ENCODE data around the gene NR5A2. TPM values are rescaled to one million over a fixed set of nuclear protein-coding genes. Genes with fewer than 3 reads are reported as not detected.

Gene NR5A2
- total and polyA plus RNA-seq, 2 donors (not counting 1 experiment from before 2014, with no cell fraction given) = 0.01 TPM; not detected in 1

DNA sequence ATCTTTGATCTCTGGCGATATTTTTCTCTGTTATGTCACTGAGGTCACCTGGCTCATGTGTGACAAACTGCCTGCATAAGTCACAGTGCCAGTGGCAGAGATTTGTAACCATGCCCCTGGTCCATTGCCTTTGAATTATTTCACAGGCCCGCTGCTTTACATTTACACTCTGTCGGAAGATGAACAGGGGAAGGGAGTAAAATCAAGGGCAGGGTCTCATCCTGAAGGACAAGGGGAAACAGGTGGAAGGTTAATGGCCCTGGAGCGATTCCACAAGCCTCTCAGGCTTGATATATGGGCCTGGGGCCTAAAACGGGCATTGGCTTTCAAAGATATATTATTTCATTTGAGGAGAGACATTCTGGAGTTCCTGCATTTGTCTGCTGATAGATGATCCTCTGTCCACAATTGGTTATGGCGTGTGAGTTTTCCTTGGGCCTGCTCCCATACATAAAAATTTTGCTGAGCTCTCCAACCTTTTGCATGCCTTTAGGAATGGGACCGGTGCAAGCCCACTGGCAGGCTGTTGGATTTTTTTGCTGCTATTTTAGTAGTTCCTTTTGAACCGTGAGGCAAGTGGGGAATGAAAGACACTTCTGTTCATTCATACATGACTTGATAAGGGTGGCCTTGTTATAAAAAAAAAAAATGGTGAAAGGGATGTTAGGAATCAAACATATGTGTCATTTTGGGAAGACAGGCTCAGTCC, 51.9 kb downstream of the NR5A2 start:
- Histone ChIP-seq H3K9ac (ENCODE audit: insufficient read depth, low read length) (no peak overlapping the region), H3K27ac (ENCODE audit: insufficient read depth, low read length) (no peak overlapping the region), H3K4me1 (ENCODE audit: control insufficient read depth, extremely low read depth, insufficient read depth, low read length) (peaks cover 2% of the 10 kb centered on the region), H3K4me3 (replicated peaks in 1 of 4; ENCODE audit: control extremely low read depth in 1 of 4, insufficient read depth in 1 of 4, low read depth in 3 of 4, low read length in 4 of 4) (no peak overlapping the region), H3K9me3 (ENCODE audit: control insufficient read depth, insufficient read depth, low read depth, low read length) (no peaks in the 10 kb centered on the region), H3K4me2 (ENCODE audit: extremely low read depth, insufficient read depth, low read length) (no peak overlapping the region), H3K27me3 (ENCODE audit: control insufficient read depth, insufficient read depth, low read length) (peaks cover 2% of the 10 kb centered on the region), H4K20me1 (ENCODE audit: control insufficient read depth, extremely low read depth, insufficient read depth, low read length) (no peaks in the 10 kb centered on the region), H3K79me2 (ENCODE audit: control insufficient read depth, insufficient read depth, low read length) (no peaks in the 10 kb centered on the region), H3K36me3 (ENCODE audit: control insufficient read depth, insufficient read depth, low read length) (no peaks in the 10 kb centered on the region), H2AFZ (ENCODE audit: low read length) (no peak overlapping the region)
- TF ChIP-seq CTCF (conservative IDR thresholded peaks at IDR 0.05 in 1 of 2, IDR thresholded peaks at IDR 0.05 in 1 of 2; ENCODE audit: low read depth in 1 of 2, low read length in 2 of 2) = no peak
- TF ChIP-seq EZH2 (IDR thresholded peaks at IDR 0.05; ENCODE audit: low read length, missing control alignments) = no peak
- DNase-seq (ENCODE audit: low read depth in 2 of 2) = no peak

- Histone ChIP-seq H2AFZ (ENCODE audit: low read length) (no peak overlapping the region), H3K27me3 (ENCODE audit: control insufficient read depth, insufficient read depth, low read length) (peaks cover 2% of the 10 kb centered on the region)
- DNase-seq (ENCODE audit: low read depth in 2 of 2) = peak in 1 of 2 donors; percentile 32
These were observed 53.9 kb downstream of the NR5A2 start for GRCh38 chr1:200081151-200081968.

More at GRCh38 chr1:200081151-200081968, 53.9 kb downstream of the NR5A2 start:
- Histone ChIP-seq H3K9me3 (ENCODE audit: control insufficient read depth, insufficient read depth, low read depth, low read length) (no peaks in the 10 kb centered on the region), H3K4me3 (replicated peaks in 1 of 4; ENCODE audit: control extremely low read depth in 1 of 4, insufficient read depth in 1 of 4, low read depth in 3 of 4, low read length in 4 of 4) (no peak overlapping the region), H3K27ac (ENCODE audit: insufficient read depth, low read length) (no peak overlapping the region), H4K20me1 (ENCODE audit: control insufficient read depth, extremely low read depth, insufficient read depth, low read length) (no peaks in the 10 kb centered on the region), H3K4me1 (ENCODE audit: control insufficient read depth, extremely low read depth, insufficient read depth, low read length) (no peaks in the 10 kb centered on the region), H3K36me3 (ENCODE audit: control insufficient read depth, insufficient read depth, low read length) (no peaks in the 10 kb centered on the region), H3K4me2 (ENCODE audit: extremely low read depth, insufficient read depth, low read length) (no peak overlapping the region), H3K9ac (ENCODE audit: insufficient read depth, low read length) (no peak overlapping the region), H3K79me2 (ENCODE audit: control insufficient read depth, insufficient read depth, low read length) (no peaks in the 10 kb centered on the region)
- no peak for TF ChIP-seq EZH2 (IDR thresholded peaks at IDR 0.05; ENCODE audit: low read length, missing control alignments)
- TF ChIP-seq CTCF (conservative IDR thresholded peaks at IDR 0.05 in 1 of 2, IDR thresholded peaks at IDR 0.05 in 1 of 2; ENCODE audit: low read depth in 1 of 2, low read length in 2 of 2) = no peak

All from fibroblast of lung (primary cell).